ENCODE data around the gene NCAM2.
"Not testable (repeated sequence)": the region's sequence is repeated elsewhere in the genome, so short reads cannot be mapped to it uniquely, and the experiment has no call there.

NCAM2 gene

GRCh38 chr21:21345872-21346271 is 347.7 kb downstream of the NCAM2 start:
- DNase-seq, result no peak

GRCh38 chr21:21366277-21366676 is 368.1 kb downstream of the NCAM2 start:
- DNase-seq, result no peak

GRCh38 chr21:21367583-21367982 is 369.4 kb downstream of the NCAM2 start:
- DNase-seq, result no peak

- DNase-seq, result no peak
Measured at GRCh38 chr21:21373969-21374368, 375.8 kb downstream of the NCAM2 start.

GRCh38 chr21:21383126-21383525 is 384.9 kb downstream of the NCAM2 start:
- no peak for DNase-seq

- no peak for DNase-seq
Measured at GRCh38 chr21:21384977-21385376, 386.8 kb downstream of the NCAM2 start.

- no peak for DNase-seq
Measured at GRCh38 chr21:21385404-21385803, 387.2 kb downstream of the NCAM2 start.

GRCh38 chr21:21387916-21388315 is 389.7 kb downstream of the NCAM2 start:
- no peak for DNase-seq

- no peak for DNase-seq
Measured at GRCh38 chr21:21394064-21394463, 395.9 kb downstream of the NCAM2 start.

- DNase-seq, result no peak
Measured at GRCh38 chr21:21396424-21396823, 398.2 kb downstream of the NCAM2 start.

- DNase-seq, result no peak
Measured at GRCh38 chr21:21397464-21397863, 399.3 kb downstream of the NCAM2 start.

GRCh38 chr21:21401444-21401843 is 403.2 kb downstream of the NCAM2 start:
- DNase-seq, result no peak

GRCh38 chr21:21402187-21402586 is 404.0 kb downstream of the NCAM2 start:
- not testable (repeated sequence) for DNase-seq

- DNase-seq, result not testable (repeated sequence)
Measured at GRCh38 chr21:21404261-21404660, 406.1 kb downstream of the NCAM2 start.

- DNase-seq, result no peak
Measured at GRCh38 chr21:21406921-21407320, 408.7 kb downstream of the NCAM2 start.

GRCh38 chr21:21412096-21412495 is 413.9 kb downstream of the NCAM2 start:
- DNase-seq, result no peak

GRCh38 chr21:21415741-21416140 is 417.5 kb downstream of the NCAM2 start:
- no peak for DNase-seq

- DNase-seq, result no peak
Measured at GRCh38 chr21:21434944-21435343, 436.7 kb downstream of the NCAM2 start.

- no peak for DNase-seq
Measured at GRCh38 chr21:21436012-21436534, 437.9 kb downstream of the NCAM2 start.

- DNase-seq, result no peak
Measured at GRCh38 chr21:21439761-21440160, 441.6 kb downstream of the NCAM2 start.

GRCh38 chr21:21457077-21457476 is 458.9 kb downstream of the NCAM2 start:
- DNase-seq, result no peak

- no peak for DNase-seq
Measured at GRCh38 chr21:21458124-21458631, 460.0 kb downstream of the NCAM2 start.

- no peak for DNase-seq
Measured at GRCh38 chr21:21460979-21461378, 462.8 kb downstream of the NCAM2 start.

GRCh38 chr21:21463456-21463855 is 465.2 kb downstream of the NCAM2 start:
- DNase-seq, result no peak

GRCh38 chr21:21464684-21465083 is 466.5 kb downstream of the NCAM2 start:
- DNase-seq, result no peak

- no peak for DNase-seq
Measured at GRCh38 chr21:21466752-21467151, 468.5 kb downstream of the NCAM2 start.
